PFSK-1 (cell line): ENCODE results near the gene IGLL1.

ENCODE experiments used
- FOXP2 ChIP-seq: optimal IDR thresholded peaks from 2 replicates; pipeline ENCODE3; 2011; ENCODE audit warnings: borderline replicate concordance, control low read depth, inconsistent platforms; ENCODE audit not compliant: insufficient read depth; ENCODE audit errors: extremely low read length, extremely low read depth
- POLR2AphosphoS5 ChIP-seq: IDR thresholded peaks from 2 replicates; pipeline ENCODE4 v1.6.1; 2012; ENCODE audit warnings: low read depth, mild to moderate bottlenecking, control low read depth, low read length, moderate library complexity
- REST ChIP-seq, 2 experiments: IDR thresholded peaks; 2 replicates each; pipeline versions ENCODE4 v1.6.1 to v1.8.0; 2011 to 2012; ENCODE audit warnings: low read depth in 2 of 2, low read length in 2 of 2, control low read depth in 1 of 2, inconsistent platforms in 1 of 2, mild to moderate bottlenecking in 1 of 2, moderate library complexity in 1 of 2; ENCODE audit not compliant: insufficient read depth in 1 of 2
- SIN3A ChIP-seq: IDR thresholded peaks from 2 replicates; pipeline ENCODE4 v1.6.1; 2012; ENCODE audit warnings: mild to moderate bottlenecking, low read length, moderate library complexity, borderline replicate concordance; ENCODE audit not compliant: insufficient read depth
- TAF1 ChIP-seq: IDR thresholded peaks from 2 replicates; pipeline ENCODE4 v1.6.1; 2012; ENCODE audit warnings: low read length, control low read depth, borderline replicate concordance; ENCODE audit not compliant: insufficient read depth

Gene IGLL1

DNA sequence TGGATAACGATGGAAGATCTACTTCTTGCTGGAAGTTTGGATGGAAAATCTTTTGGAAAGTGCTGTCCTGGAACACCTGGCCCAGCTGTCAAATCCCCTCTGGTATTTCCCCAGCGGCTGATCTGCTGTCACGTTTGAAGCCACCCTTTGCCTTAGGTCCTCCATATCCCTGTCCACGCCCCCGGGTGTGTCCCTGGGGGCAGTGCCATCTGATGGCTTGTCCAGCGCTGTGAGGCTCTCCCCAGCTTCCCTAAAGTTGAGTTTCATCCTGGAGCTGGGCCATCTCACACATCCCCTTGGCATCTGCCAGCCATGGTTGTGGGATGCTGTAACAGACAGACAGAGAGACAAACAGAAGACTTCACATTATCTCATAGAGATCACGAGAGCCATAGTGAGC lies 3.1 kb upstream of the IGLL1 start:
- TF ChIP-seq REST (IDR thresholded peaks at IDR 0.05; ENCODE audit: insufficient read depth in 1 of 2, low read depth in 2 of 2, low read length in 2 of 2) = no peak
- no peak for TF ChIP-seq TAF1
- no peak for TF ChIP-seq FOXP2
- no peak for TF ChIP-seq SIN3A
- TF ChIP-seq POLR2AphosphoS5 = no peak

- TF ChIP-seq POLR2AphosphoS5 (no peak), FOXP2 (no peak)
Measured at GRCh38 chr22:23581260-23581650, 1.2 kb upstream of the IGLL1 start.

GRCh38 chr22:23580576-23581259 lies 628 bp upstream of the IGLL1 start:
- TF ChIP-seq POLR2AphosphoS5 (no peak), FOXP2 (no peak), REST (IDR thresholded peaks at IDR 0.05; ENCODE audit: insufficient read depth in 1 of 2, low read depth in 2 of 2, low read length in 2 of 2) (no peak), TAF1 (no peak), SIN3A (no peak)

GRCh38 chr22:23579280-23579679 lies 810 bp downstream of the IGLL1 start:
- TF ChIP-seq FOXP2 (no peak), TAF1 (no peak), POLR2AphosphoS5 (no peak), SIN3A (no peak), REST (IDR thresholded peaks at IDR 0.05; ENCODE audit: insufficient read depth in 1 of 2, low read depth in 2 of 2, low read length in 2 of 2) (no peak)

DNA sequence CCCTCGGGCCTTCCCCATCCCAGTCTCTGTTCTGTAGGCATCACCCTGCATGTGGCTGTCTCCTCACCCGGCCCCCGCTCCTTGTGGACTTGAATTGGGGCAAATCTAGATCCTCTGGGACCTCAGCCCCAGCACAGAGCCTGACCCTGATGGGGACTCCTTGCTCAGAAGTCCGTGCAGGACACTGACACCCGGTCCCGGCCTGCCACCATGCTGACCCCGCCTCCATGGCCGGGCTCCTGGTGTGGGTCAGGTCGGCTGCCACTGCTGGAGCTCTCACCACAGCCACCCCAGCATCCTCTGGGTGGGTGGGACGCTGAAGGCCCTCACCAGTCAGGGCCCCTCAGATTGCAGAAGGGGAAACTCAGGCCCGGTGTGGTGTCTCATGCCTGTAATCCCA lies 1.8 kb downstream of the IGLL1 start:
- TF ChIP-seq FOXP2 = no peak
- no peak for TF ChIP-seq REST (IDR thresholded peaks at IDR 0.05; ENCODE audit: insufficient read depth in 1 of 2, low read depth in 2 of 2, low read length in 2 of 2)
- no peak for TF ChIP-seq TAF1
- no peak for TF ChIP-seq SIN3A
